ENCODE results near the gene TP63.

- no peak for TF ChIP-seq CTCF (IDR thresholded peaks at IDR 0.05)
- TF ChIP-seq POLR2A (IDR thresholded peaks at IDR 0.05) = no peak
Measured at GRCh38 chr3:189849262-189849661, 218.1 kb downstream of the TP63 start.

All from uterus (tissue), 2 donors.